GM12864 (cell line): ENCODE data around the gene FAM98C.

Experiments
- DNase-seq: peaks from one replicate; pipeline ENCODE4 v3.0.0-alpha.2; 2011; ENCODE audit warnings: low read depth
- H3K4me3 ChIP-seq: 2 replicates; pipeline ENCODE4 v1.5.1; 2011; ENCODE audit warnings: mild to moderate bottlenecking, low read depth, low read length, control low read depth
- TF ChIP-seq, protein P1 (sequence below): IDR thresholded peaks from 2 replicates; pipeline ENCODE4 v1.5.1; 2011; ENCODE audit warnings: low read depth, mild to moderate bottlenecking, moderate library complexity, low read length, control low read depth, inconsistent platforms; ENCODE audit errors: missing control alignments

FAM98C gene

DNA sequence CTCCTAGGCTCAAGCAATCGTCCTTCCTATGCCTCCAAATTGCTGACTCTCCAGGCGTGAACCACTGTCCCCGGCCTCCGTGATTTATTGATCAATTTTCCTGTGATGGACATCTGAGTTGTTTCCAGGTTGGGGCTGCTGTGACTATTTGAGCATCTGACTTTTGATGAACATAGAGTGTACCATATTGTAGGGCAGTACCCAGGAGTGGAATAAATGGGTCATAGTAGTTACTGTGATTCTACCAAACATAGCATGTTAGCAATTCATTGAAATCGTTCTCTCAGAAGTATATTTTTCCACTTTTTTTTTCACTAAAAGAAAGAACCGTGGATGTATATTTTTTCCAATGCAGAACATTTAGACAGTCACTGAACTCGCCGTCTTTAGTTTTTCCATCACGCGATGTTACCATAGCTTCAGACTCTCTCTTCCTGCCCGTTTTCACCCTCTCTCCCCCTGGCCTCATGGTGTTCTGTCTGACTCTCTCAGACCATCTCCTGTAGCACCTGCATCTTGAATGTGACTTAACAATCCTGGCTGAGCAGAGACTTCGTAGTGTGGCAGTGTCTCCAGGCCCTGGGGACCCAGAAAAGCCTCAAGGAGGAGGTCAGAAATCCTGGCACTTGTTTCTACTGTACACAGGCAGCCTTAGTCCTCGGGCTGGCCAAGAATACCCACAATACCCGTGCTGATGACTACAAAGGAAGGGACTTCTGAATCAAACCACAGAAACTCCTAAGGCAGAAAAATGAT is 26.3 kb downstream of the FAM98C start:
- no peak for DNase-seq
- no peak overlapping the region for H3K4me3 ChIP-seq
- TF ChIP-seq, protein P1, sequence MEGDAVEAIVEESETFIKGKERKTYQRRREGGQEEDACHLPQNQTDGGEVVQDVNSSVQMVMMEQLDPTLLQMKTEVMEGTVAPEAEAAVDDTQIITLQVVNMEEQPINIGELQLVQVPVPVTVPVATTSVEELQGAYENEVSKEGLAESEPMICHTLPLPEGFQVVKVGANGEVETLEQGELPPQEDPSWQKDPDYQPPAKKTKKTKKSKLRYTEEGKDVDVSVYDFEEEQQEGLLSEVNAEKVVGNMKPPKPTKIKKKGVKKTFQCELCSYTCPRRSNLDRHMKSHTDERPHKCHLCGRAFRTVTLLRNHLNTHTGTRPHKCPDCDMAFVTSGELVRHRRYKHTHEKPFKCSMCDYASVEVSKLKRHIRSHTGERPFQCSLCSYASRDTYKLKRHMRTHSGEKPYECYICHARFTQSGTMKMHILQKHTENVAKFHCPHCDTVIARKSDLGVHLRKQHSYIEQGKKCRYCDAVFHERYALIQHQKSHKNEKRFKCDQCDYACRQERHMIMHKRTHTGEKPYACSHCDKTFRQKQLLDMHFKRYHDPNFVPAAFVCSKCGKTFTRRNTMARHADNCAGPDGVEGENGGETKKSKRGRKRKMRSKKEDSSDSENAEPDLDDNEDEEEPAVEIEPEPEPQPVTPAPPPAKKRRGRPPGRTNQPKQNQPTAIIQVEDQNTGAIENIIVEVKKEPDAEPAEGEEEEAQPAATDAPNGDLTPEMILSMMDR = no peak

DNA sequence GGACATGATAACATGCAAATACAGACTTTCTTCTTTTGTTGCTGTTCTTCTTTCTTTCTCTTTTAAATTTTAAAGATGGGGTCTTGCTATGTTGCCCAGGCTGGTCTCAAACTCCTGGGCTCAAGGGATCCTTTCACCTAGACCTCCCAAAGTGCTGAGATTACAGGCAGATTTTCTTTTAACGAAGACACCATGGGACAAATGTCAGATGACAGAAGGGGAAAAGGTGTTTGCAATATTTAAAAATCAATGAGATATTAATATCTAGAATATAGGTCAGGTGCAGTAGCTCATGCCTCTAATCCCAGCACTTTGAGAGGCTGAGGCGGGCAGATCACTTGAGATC is 26.9 kb downstream of the FAM98C start:
- H3K4me3 ChIP-seq = no peak overlapping the region
- TF ChIP-seq, protein P1 = no peak
- DNase-seq = no peak

DNA sequence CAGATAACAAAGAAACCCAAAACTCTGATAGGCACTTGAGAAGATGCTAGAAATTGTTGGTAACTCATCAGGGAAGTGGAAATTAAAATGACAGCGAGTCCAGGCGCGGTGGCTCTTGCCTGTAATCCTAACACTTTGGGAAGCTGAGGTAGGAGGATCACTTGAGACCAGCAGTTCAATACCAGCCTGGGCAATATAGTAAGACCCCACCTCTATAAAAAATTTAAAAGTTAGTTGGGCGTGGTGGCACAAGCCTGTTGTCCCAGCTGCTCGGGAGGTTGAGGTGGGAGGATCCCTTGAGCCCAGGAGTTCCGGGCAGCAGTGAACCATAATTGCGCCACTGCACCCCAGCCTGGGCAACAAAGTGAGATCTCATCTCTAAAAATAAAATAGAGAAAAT is 28.0 kb downstream of the FAM98C start:
- H3K4me3 ChIP-seq = no peak overlapping the region
- TF ChIP-seq, protein P1 = no peak
- no peak for DNase-seq

DNA sequence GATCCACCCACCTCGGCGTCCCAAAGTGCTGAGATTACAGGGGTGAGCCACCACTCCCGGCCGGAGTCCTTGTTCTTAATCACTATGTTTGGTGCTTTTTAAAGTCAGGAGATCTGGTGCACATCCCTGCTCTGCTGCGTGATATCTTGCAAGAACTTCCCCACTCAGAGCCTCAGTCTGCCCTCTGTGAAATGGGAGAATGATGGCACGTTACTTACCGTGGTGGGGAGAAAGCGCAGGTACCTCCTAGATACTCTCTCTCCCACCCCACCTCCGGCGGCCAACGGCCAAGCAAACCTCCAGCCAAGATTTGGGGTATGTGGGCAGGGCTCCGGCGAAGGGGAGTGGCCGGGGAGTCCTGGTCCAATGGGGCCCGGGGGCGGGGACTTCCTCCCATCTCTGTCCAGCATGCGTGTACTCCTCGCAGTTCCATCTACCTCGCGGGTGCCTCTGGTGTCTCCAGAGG is 30.4 kb downstream of the FAM98C start, which contains the start of gene RYR1:
Gene RYR1 (plus strand): TSS at position 424 of the 466 bp plus-strand sequence. CDS start 139 bp downstream, outside the sequence.
- no peak for DNase-seq
- H3K4me3 ChIP-seq = no peak within 1 kb of the TSS
- TF ChIP-seq, protein P1 = no peak

DNA sequence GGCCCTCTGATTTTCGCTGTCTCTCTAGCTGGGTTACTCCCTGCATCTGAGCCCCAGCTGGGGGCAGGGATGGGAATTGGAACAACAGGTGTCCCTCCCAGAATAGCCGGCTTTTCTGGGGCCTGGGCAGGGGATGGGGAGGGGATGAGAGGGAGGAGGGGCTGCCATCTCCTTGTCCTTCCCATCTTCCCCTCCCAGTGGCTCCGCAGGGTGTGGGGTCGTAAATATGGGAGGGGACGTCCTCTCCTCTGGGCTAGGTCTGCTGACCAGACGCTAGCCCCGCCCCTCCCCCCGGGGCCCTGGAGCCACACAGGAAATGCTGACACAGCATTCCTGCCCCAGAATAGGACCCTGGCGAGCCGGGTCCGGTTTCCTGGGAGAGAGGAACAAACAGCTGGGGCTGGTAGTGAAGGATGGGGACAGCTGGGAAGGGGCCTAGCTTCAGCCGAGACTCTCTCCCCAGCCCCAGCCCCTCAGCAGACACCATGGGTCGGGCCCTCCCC is 31.7 kb downstream of the FAM98C start:
- no peak overlapping the region for H3K4me3 ChIP-seq
- TF ChIP-seq, protein P1 = no peak
- no peak for DNase-seq

DNA sequence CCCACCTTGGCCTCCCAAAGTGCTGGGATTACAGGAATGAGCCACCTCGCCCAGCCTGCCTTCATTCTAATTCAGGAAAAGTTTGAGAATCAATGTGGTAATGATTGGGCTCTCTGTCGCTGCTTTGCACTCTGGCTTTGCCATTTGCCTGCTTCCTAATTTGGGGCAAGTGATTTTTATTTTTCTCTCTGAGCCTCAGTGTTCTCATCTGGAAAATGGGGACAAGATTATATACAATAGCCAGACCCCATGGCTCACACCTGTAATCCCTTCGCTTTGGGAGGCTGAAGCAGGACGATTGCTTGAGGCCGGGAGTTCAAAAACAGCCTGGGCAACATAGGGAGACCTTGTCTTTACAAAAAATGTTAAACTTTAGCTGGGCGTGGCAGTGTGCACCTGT is 34.4 kb downstream of the FAM98C start:
- no peak overlapping the region for H3K4me3 ChIP-seq
- no peak for DNase-seq
- TF ChIP-seq, protein P1 = no peak

DNA sequence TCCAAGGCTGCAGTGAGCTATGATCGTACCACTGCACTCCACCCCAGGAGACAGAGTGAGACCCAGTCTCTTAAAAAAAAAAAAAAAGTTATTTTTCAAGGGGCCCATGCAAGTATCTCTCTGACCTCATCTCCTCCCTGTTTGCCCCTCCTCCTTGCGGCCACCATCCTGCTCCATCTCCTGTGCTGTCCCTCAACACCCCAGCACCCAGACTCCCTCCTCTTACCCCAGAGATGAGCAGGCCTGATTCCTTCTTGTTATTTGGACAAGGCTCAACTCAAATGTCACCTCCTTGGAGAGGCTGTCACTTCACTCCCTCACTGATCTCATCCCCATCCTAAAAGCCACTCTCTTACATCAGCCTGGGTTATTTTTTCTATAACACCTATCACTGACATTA is 35.0 kb downstream of the FAM98C start:
- DNase-seq = no peak
- H3K4me3 ChIP-seq = no peak overlapping the region
- TF ChIP-seq, protein P1 = no peak
